Naive thymus-derived CD4-positive, alpha-beta T cell (primary cell): ENCODE data around the gene SLC4A11. TPM values are rescaled to one million over a fixed set of nuclear protein-coding genes. Genes with fewer than 3 reads are reported as not detected.
A peak's percentile ranks its signal among the peaks of the same experiment; 100 is the strongest.

Source experiments
- ATAC-seq: fragments of 150-1000 bp; cut with Tn5 transposase; 2 replicates; pipeline ENCODE4 v1.10.0; 2021; ENCODE audit warnings: mild to moderate bottlenecking, moderate library complexity
- CTCF ChIA-PET: fragments of 350-600 bp; sonication (Branson Sonifier 250); formaldehyde crosslinking; loops from one replicate; lab custom pipeline; 2021; ENCODE audit warnings: antibody characterized with exemption; lab: Charles Lee
- POLR2A ChIA-PET: fragments of 350-600 bp; sonication (Branson Sonifier 250); formaldehyde crosslinking; loops from one replicate; lab custom pipeline; 2021; ENCODE audit warnings: antibody characterized with exemption, inconsistent platforms; lab: Charles Lee
- DNase-seq, 9 donors: peaks; one replicate each; pipeline versions ENCODE4 v3.0.0 to v3.0.0-alpha.2; 2020 to 2022; ENCODE audit warnings: mixed read lengths in 1 of 9
- H3K27ac ChIP-seq: one replicate; pipeline ENCODE4 v1.7.0; 2013; ENCODE audit warnings: mild to moderate bottlenecking, low read depth, low read length, moderate library complexity
- H3K27me3 ChIP-seq, 2 donors: one replicate each; pipeline ENCODE4 v1.7.0; 2013; ENCODE audit warnings: low read length in 2 of 2, mild to moderate bottlenecking in 2 of 2, moderate library complexity in 2 of 2; ENCODE audit not compliant: control insufficient read depth in 2 of 2, insufficient read depth in 2 of 2
- H3K36me3 ChIP-seq, 3 experiments: 1 replicate in 2 of 3; 2 replicates in 1 of 3; pipeline ENCODE4 v1.7.0; 2013; ENCODE audit warnings: low read length in 3 of 3, mild to moderate bottlenecking in 3 of 3, moderate library complexity in 1 of 3; ENCODE audit not compliant: insufficient read depth in 3 of 3, control insufficient read depth in 2 of 3
- H3K4me1 ChIP-seq, 2 donors: one replicate each; pipeline ENCODE4 v1.7.0; 2013; ENCODE audit warnings: low read length in 2 of 2, mild to moderate bottlenecking in 2 of 2, moderate library complexity in 1 of 2; ENCODE audit not compliant: control insufficient read depth in 2 of 2, insufficient read depth in 2 of 2
- H3K4me3 ChIP-seq: 2 replicates; pipeline ENCODE4 v1.7.0; 2013; ENCODE audit warnings: mild to moderate bottlenecking, low read length
- H3K9me3 ChIP-seq, 3 experiments: 1 replicate in 2 of 3; 2 replicates in 1 of 3; pipeline ENCODE4 v1.7.0; 2013; ENCODE audit warnings: low read length in 3 of 3; ENCODE audit not compliant: control insufficient read depth in 2 of 3
- H3K27ac Mint-ChIP-seq, 9 donors: one replicate each; pipeline ENCODE4 v1.8.0; 2020 to 2022; ENCODE audit warnings: mixed read lengths in 9 of 9, mild to moderate bottlenecking in 8 of 9, moderate library complexity in 5 of 9, inconsistent platforms in 2 of 9
- H3K27me3 Mint-ChIP-seq, 5 donors: one replicate each; pipeline ENCODE4 v1.8.0; 2021 to 2022; ENCODE audit warnings: mixed read lengths in 5 of 5, mild to moderate bottlenecking in 1 of 5
- H3K36me3 Mint-ChIP-seq, 5 donors: one replicate each; pipeline ENCODE4 v1.8.0; 2020 to 2022; ENCODE audit warnings: mixed read lengths in 5 of 5, mild to moderate bottlenecking in 3 of 5, inconsistent platforms in 1 of 5
- H3K4me1 Mint-ChIP-seq, 7 donors: one replicate each; pipeline ENCODE4 v1.8.0; 2020 to 2022; ENCODE audit warnings: mixed read lengths in 7 of 7, mild to moderate bottlenecking in 3 of 7, inconsistent platforms in 1 of 7
- H3K4me3 Mint-ChIP-seq, 10 donors: one replicate each; pipeline ENCODE4 v1.8.0; 2020 to 2022; ENCODE audit warnings: mild to moderate bottlenecking in 10 of 10, mixed read lengths in 10 of 10, moderate library complexity in 6 of 10, inconsistent platforms in 2 of 10
- H3K9me3 Mint-ChIP-seq, 11 donors: one replicate each; pipeline ENCODE4 v1.8.0; 2020 to 2022; ENCODE audit warnings: mixed read lengths in 11 of 11, mild to moderate bottlenecking in 4 of 11, inconsistent platforms in 1 of 11, moderate library complexity in 1 of 11
- intact Hi-C, 2 donors: fragments of 100-400 bp; cut with micrococcal nuclease; formaldehyde crosslinking; loops; one replicate each; pipeline ENCODE4 v1.15.1; 2023
- polyA plus RNA-seq, 2 donors: library from polyadenylated mRNA; unstranded; fragments of 300-500 nt; fragmentation: Illumina TruSeq; gene quantifications; one replicate each; pipeline ENCODE4 v1.2.3, GENCODE V29; 2021
- total RNA-seq, 6 experiments: library from RNA in 5 of 6; stranded (reverse) in 5 of 6; gene quantifications; 1 replicate in 5 of 6; 2 replicates in 1 of 6; pipeline ENCODE4 v1.2.3 and lab custom pipeline; 2021 to 2026

SLC4A11 gene
- total and polyA plus RNA-seq, 7 experiments from 2014 or later, result 0.19 to 1.5 (median 0.93) TPM; not detected in 3

- intact Hi-C loops, result no loop called here
- Histone ChIP-seq H3K27ac (no peak overlapping the region), H3K27me3 (no peaks in the 10 kb centered on the region), H3K4me3 (no peak overlapping the region), H3K4me1 (no peaks in the 10 kb centered on the region), H3K9me3 (no peaks in the 10 kb centered on the region), H3K36me3 (peaks cover 0 to 4% (median 0%) of the 10 kb centered on the region in 3 experiments)
- H3K9me3 Mint-ChIP-seq, result no peaks in the 10 kb centered on the region
- DNase-seq, result no peak
- H3K27ac Mint-ChIP-seq, result no peak overlapping the region
- ChIA-PET POLR2A (interaction anchor here (0.6 kb wide), 1 partner anchor 112 kb away, joined by 5 read pairs; no protein-coding TSS in a partner anchor), CTCF (interaction anchor here (0.6 kb wide), 1 partner anchor 38 kb away, joined by 3 read pairs; no protein-coding TSS in a partner anchor)
- H3K27me3 Mint-ChIP-seq, result no peaks in the 10 kb centered on the region
- peaks cover 0 to 47% (median 14%) of the 10 kb centered on the region in 5 donors for H3K36me3 Mint-ChIP-seq
- ATAC-seq, result no peak
- H3K4me1 Mint-ChIP-seq, result peaks cover 0 to 1% (median 0%) of the 10 kb centered on the region in 7 donors
- no peak overlapping the region for H3K4me3 Mint-ChIP-seq
Observed at GRCh38 chr20:3262566-3262965, 23.6 kb upstream of the SLC4A11 start.

GRCh38 chr20:3258429-3258828, 19.4 kb upstream of the SLC4A11 start:
- POLR2A ChIA-PET, result no interaction called here

GRCh38 chr20:3255728-3256127, 16.7 kb upstream of the SLC4A11 start:
- H3K27ac ChIP-seq, result no peak overlapping the region
- H3K27ac Mint-ChIP-seq, result no peak overlapping the region
- H3K36me3 Mint-ChIP-seq, result peaks cover 0 to 57% (median 28%) of the 10 kb centered on the region in 5 donors
- no peaks in the 10 kb centered on the region for H3K27me3 ChIP-seq
- POLR2A ChIA-PET, result no interaction called here
- intact Hi-C loops, result no loop called here
- CTCF ChIA-PET, result no interaction called here
- H3K4me3 ChIP-seq, result no peak overlapping the region
- no peak overlapping the region for H3K4me3 Mint-ChIP-seq
- DNase-seq, result no peak
- H3K4me1 Mint-ChIP-seq, result no peaks in the 10 kb centered on the region
- H3K4me1 ChIP-seq, result no peaks in the 10 kb centered on the region
- peaks cover 0 to 10% (median 5%) of the 10 kb centered on the region in 3 experiments for H3K36me3 ChIP-seq
- no peaks in the 10 kb centered on the region for H3K9me3 Mint-ChIP-seq
- no peak for ATAC-seq
- H3K9me3 ChIP-seq, result no peaks in the 10 kb centered on the region
- H3K27me3 Mint-ChIP-seq, result peaks cover 0 to 8% (median 0%) of the 10 kb centered on the region in 5 donors

More at GRCh38 chr20:3258429-3258828, 19.4 kb upstream of the SLC4A11 start:
- no peak overlapping the region for H3K27ac Mint-ChIP-seq
- no peaks in the 10 kb centered on the region for H3K9me3 Mint-ChIP-seq
- no peak overlapping the region for H3K4me3 Mint-ChIP-seq
- intact Hi-C loops, result no loop called here
- no peak overlapping the region for H3K27ac ChIP-seq
- no peaks in the 10 kb centered on the region for H3K27me3 ChIP-seq
- H3K4me1 Mint-ChIP-seq, result no peaks in the 10 kb centered on the region
- no peaks in the 10 kb centered on the region for H3K27me3 Mint-ChIP-seq
- H3K36me3 Mint-ChIP-seq, result peaks cover 2 to 56% (median 27%) of the 10 kb centered on the region in 5 donors
- no peaks in the 10 kb centered on the region for H3K9me3 ChIP-seq
- CTCF ChIA-PET, result no interaction called here
- H3K4me1 ChIP-seq, result no peaks in the 10 kb centered on the region
- no peak overlapping the region for H3K4me3 ChIP-seq
- peaks cover 0 to 10% (median 5%) of the 10 kb centered on the region in 3 experiments for H3K36me3 ChIP-seq
- ATAC-seq, result no peak
- no peak for DNase-seq

- Mint-ChIP-seq H3K9me3 (no peaks in the 10 kb centered on the region), H3K4me1 (peaks cover 0 to 3% (median 0%) of the 10 kb centered on the region in 7 donors), H3K4me3 (no peak overlapping the region), H3K27ac (no peak overlapping the region), H3K36me3 (peaks cover 0 to 37% (median 19%) of the 10 kb centered on the region in 5 donors), H3K27me3 (peaks cover 16 to 27% (median 23%) of the 10 kb centered on the region in 5 donors)
- Histone ChIP-seq H3K4me3 (no peak overlapping the region), H3K27ac (no peak overlapping the region), H3K27me3 (peaks cover 0 to 6% of the 10 kb centered on the region in 2 donors), H3K36me3 (peaks cover 0 to 10% (median 5%) of the 10 kb centered on the region in 3 experiments), H3K9me3 (no peaks in the 10 kb centered on the region), H3K4me1 (peaks cover 0 to 7% of the 10 kb centered on the region in 2 donors)
- ChIA-PET CTCF (no interaction called here), POLR2A (no interaction called here)
- intact Hi-C loops, result no loop called here
- ATAC-seq (no peak), DNase-seq (no peak)
Observed at GRCh38 chr20:3251806-3252205, 12.8 kb upstream of the SLC4A11 start.

GRCh38 chr20:3250091-3250504, 11.1 kb upstream of the SLC4A11 start:
- Histone ChIP-seq H3K27me3 (peaks cover 0 to 6% of the 10 kb centered on the region in 2 donors), H3K4me3 (no peak overlapping the region), H3K4me1 (peaks cover 0 to 7% of the 10 kb centered on the region in 2 donors), H3K9me3 (no peaks in the 10 kb centered on the region), H3K36me3 (peaks cover 0 to 4% (median 0%) of the 10 kb centered on the region in 3 experiments), H3K27ac (no peak overlapping the region)
- Mint-ChIP-seq H3K27me3 (peaks cover 20 to 35% (median 23%) of the 10 kb centered on the region in 5 donors), H3K27ac (no peak overlapping the region), H3K4me3 (peak overlapping the region in 2 of 10 donors; percentile 15 to 43), H3K36me3 (peaks cover 0 to 22% (median 9%) of the 10 kb centered on the region in 5 donors), H3K9me3 (no peaks in the 10 kb centered on the region), H3K4me1 (peaks cover 0 to 3% (median 0%) of the 10 kb centered on the region in 7 donors)
- ChIA-PET CTCF (interaction anchor here (0.6 kb wide), 1 partner anchor 576 kb away, joined by 3 read pairs; no protein-coding TSS in a partner anchor), POLR2A (no interaction called here)
- no peak for DNase-seq
- intact Hi-C loops, result no loop called here
- ATAC-seq, result no peak

- Histone ChIP-seq H3K27me3 (peaks cover 0 to 6% of the 10 kb centered on the region in 2 donors), H3K36me3 (no peaks in the 10 kb centered on the region), H3K27ac (no peak overlapping the region), H3K9me3 (no peaks in the 10 kb centered on the region), H3K4me3 (no peak overlapping the region), H3K4me1 (peaks cover 0 to 7% of the 10 kb centered on the region in 2 donors)
- peak; percentile 24 for ATAC-seq
- no peak for DNase-seq
- Mint-ChIP-seq H3K27me3 (peaks cover 20 to 44% (median 27%) of the 10 kb centered on the region in 5 donors), H3K27ac (no peak overlapping the region), H3K4me1 (peaks cover 0 to 4% (median 0%) of the 10 kb centered on the region in 7 donors), H3K4me3 (peak overlapping the region in 7 of 10 donors; percentile 38 to 71 (median 63)), H3K9me3 (no peaks in the 10 kb centered on the region), H3K36me3 (peaks cover 0 to 15% (median 5%) of the 10 kb centered on the region in 5 donors)
- ChIA-PET POLR2A (no interaction called here), CTCF (interaction anchor here (0.6 kb wide), 1 partner anchor 134 kb away, joined by 3 read pairs; no protein-coding TSS in a partner anchor)
- intact Hi-C loops, result no loop called here
Observed at GRCh38 chr20:3248993-3249347, 10.0 kb upstream of the SLC4A11 start.
